GM12878 (cell line): ENCODE measurements around the gene ZNF182.

Source experiments
- CHD2 ChIP-seq: IDR thresholded peaks from 2 replicates; pipeline ENCODE4 v1.6.1; 2011; ENCODE audit warnings: low read depth, low read length, improper control_type of control experiment, borderline replicate concordance
- CTCF ChIP-seq, 3 experiments: IDR thresholded peaks in 2 of 3; conservative IDR thresholded peaks in 1 of 3; 2 replicates each; pipeline ENCODE4 v1.5.1; 2011; ENCODE audit warnings: low read depth in 3 of 3, low read length in 3 of 3, mild to moderate bottlenecking in 3 of 3, control low read depth in 2 of 3, moderate library complexity in 2 of 3, inconsistent platforms in 1 of 3, mixed read lengths in 1 of 3; ENCODE audit not compliant: control insufficient read depth in 2 of 3, insufficient read depth in 1 of 3; ENCODE audit errors: extremely low read depth in 1 of 3
- E2F4 ChIP-seq: IDR thresholded peaks from 2 replicates; pipeline ENCODE4 v1.6.1; 2012; ENCODE audit warnings: low read depth, low read length, improper control_type of control experiment
- NBN ChIP-seq: fragments of 450-650 bp; IDR thresholded peaks from 2 replicates; pipeline ENCODE4 v1.6.1; 2016

DNA sequence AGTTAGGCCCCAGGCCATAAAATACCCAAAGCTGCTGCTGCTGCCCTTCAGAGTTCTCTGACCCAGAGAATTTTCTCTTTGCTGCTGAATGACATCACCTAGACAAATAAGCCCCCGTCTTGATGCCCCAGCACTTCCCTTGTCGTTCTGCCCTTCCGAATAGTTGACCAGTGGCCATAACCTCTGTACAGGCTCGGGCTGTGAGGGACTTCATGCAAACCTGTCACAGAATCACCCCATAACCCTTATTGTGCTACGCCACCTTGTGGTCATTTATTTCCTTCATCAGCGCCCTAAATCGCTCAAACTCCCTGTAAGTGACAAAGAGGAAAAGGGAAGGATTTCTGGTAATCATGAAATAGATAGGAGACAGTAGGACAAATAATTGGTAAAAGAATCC, 21.8 kb upstream of the ZNF182 start:
- TF ChIP-seq CTCF (IDR thresholded peaks at IDR 0.05 in 2 of 3, conservative IDR thresholded peaks at IDR 0.05 in 1 of 3; ENCODE audit: control insufficient read depth in 2 of 3, extremely low read depth in 1 of 3, insufficient read depth in 1 of 3, low read depth in 3 of 3, low read length in 3 of 3) (peak; percentile 46 to 71 (median 59); a peak in 5 of 6 replicates), CHD2 (no peak), NBN (no peak), E2F4 (no peak)
